MM.1S (cell line): ENCODE results near the gene SPG21.

ENCODE experiments used
- DNase-seq: peaks from one replicate; pipeline ENCODE4 v3.0.0-alpha.2; 2015
- H2AFZ ChIP-seq: fragments of 300-600 bp; sonication (generic); 2 replicates; pipeline ENCODE4 v1.6.0; 2016; ENCODE audit warnings: antibody characterized with exemption, low read length
- H3F3A ChIP-seq: fragments of 300-600 bp; sonication (generic); 2 replicates; pipeline ENCODE4 v1.6.1; 2016; ENCODE audit warnings: mild to moderate bottlenecking, antibody characterized with exemption, low read length, moderate library complexity, mixed read lengths; ENCODE audit not compliant: insufficient read depth
- H3K27ac ChIP-seq: fragments of 300-600 bp; sonication (generic); 2 replicates; pipeline ENCODE4 v1.5.1; 2016; ENCODE audit warnings: mild to moderate bottlenecking, low read length
- H3K27me3 ChIP-seq: fragments of 300-600 bp; sonication (generic); replicated peaks from 2 replicates; pipeline ENCODE4 v1.6.0; 2016; ENCODE audit warnings: low read length; ENCODE audit not compliant: insufficient read depth
- H3K36me3 ChIP-seq: fragments of 300-600 bp; sonication (generic); replicated peaks from 2 replicates; pipeline ENCODE4 v1.6.1; 2016; ENCODE audit warnings: mild to moderate bottlenecking, low read length, mixed read lengths; ENCODE audit not compliant: insufficient read depth
- H3K4me1 ChIP-seq: fragments of 300-600 bp; sonication (generic); 2 replicates; pipeline ENCODE4 v1.6.1; 2016; ENCODE audit warnings: low read length, mixed read lengths
- H3K4me2 ChIP-seq: fragments of 300-600 bp; sonication (generic); 2 replicates; pipeline ENCODE4 v1.6.0; 2016; ENCODE audit warnings: low read depth, low read length
- H3K4me3 ChIP-seq: fragments of 300-600 bp; sonication (generic); 2 replicates; pipeline ENCODE4 v1.5.1; 2016; ENCODE audit warnings: low read length, mixed read lengths
- H3K79me2 ChIP-seq: fragments of 300-600 bp; sonication (generic); 2 replicates; pipeline ENCODE4 v1.6.1; 2016; ENCODE audit warnings: mixed run types, low read length, mixed read lengths
- H3K9ac ChIP-seq: fragments of 300-600 bp; sonication (generic); 2 replicates; pipeline ENCODE4 v1.6.1; 2016; ENCODE audit warnings: low read length, mixed read lengths
- H3K9me2 ChIP-seq: fragments of 300-600 bp; sonication (generic); replicated peaks from 2 replicates; pipeline ENCODE4 v1.6.1; 2016; ENCODE audit warnings: mild to moderate bottlenecking, low read length, mixed read lengths; ENCODE audit not compliant: insufficient read depth
- H3K9me3 ChIP-seq: fragments of 300-600 bp; sonication (generic); replicated peaks from 2 replicates; pipeline ENCODE4 v1.6.1; 2016; ENCODE audit warnings: mild to moderate bottlenecking, low read length, mixed read lengths; ENCODE audit not compliant: insufficient read depth
- H4K20me1 ChIP-seq: fragments of 300-600 bp; sonication (generic); 2 replicates; pipeline ENCODE4 v1.6.1; 2016; ENCODE audit warnings: mild to moderate bottlenecking, low read length, moderate library complexity, mixed read lengths; ENCODE audit not compliant: insufficient read depth
- CTCF ChIP-seq: fragments of 300-600 bp; sonication (generic); IDR thresholded peaks from 2 replicates; pipeline ENCODE4 v1.5.1; 2016; ENCODE audit warnings: antibody characterized with exemption, low read length, mixed read lengths
- EZH2 ChIP-seq: fragments of 300-600 bp; sonication (generic); optimal IDR thresholded peaks from 2 replicates; pipeline ENCODE3; 2017; ENCODE audit warnings: low read depth, mild to moderate bottlenecking, antibody characterized with exemption, low read length, mixed read lengths
- EZH2phosphoT487 ChIP-seq: fragments of 300-600 bp; sonication (generic); IDR thresholded peaks from 2 replicates; pipeline ENCODE4 v1.6.1; 2018; ENCODE audit warnings: antibody characterized with exemption, low read length

The SPG21 gene

DNA sequence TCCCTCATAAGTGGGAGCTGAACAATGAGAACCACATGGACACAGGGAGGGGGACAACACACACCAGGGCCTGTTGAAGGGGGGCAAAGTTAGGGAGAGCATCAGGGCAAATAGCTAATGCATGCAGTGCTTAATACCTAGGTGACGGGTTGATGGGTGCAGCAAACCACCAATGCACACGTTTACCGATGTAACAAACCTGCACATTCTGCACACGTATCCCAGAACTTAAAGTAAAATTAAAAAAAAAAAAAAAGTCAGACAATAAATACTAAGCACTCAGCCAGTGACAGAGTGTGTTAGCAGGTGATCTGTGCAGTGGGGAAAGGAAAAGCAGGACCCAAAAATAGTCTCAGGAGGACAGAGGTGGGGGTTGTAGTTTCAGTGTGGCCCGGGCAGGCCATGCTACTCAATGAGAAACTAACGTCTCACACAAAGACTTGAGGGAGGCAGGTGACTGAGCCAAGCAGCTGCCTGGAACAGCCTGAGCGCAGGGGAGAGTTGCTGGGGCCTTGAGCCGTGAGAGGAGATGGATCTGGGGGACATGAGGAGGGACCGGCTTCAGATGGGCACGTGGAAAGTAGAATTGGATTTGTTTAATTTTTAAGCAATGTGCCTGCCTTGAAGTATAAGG is 59.6 kb downstream of the SPG21 start:
- peak overlapping the region; percentile 54 for H2AFZ ChIP-seq
- peaks cover 24% of the 10 kb centered on the region for H3K79me2 ChIP-seq
- peak; percentile 91 for DNase-seq
- peak overlapping the region; percentile 25; the same call in 1 of the 2 replicates for H3K4me3 ChIP-seq
- no peaks in the 10 kb centered on the region for H3K27me3 ChIP-seq
- H3K4me1 ChIP-seq, result peaks cover 38% of the 10 kb centered on the region
- peak overlapping the region; percentile 87 for H3K27ac ChIP-seq
- TF ChIP-seq CTCF, result no peak
- no peak for TF ChIP-seq EZH2
- TF ChIP-seq EZH2phosphoT487, result no peak
- H4K20me1 ChIP-seq, result no peaks in the 10 kb centered on the region
- H3K9me2 ChIP-seq, result no peaks in the 10 kb centered on the region
- H3F3A ChIP-seq, result peaks cover 25% of the 10 kb centered on the region
- peak overlapping the region; percentile 48; the same call in 1 of the 2 replicates for H3K9ac ChIP-seq
- peak overlapping the region; percentile 52 for H3K4me2 ChIP-seq
- H3K36me3 ChIP-seq, result no peaks in the 10 kb centered on the region
- H3K9me3 ChIP-seq, result no peaks in the 10 kb centered on the region

GRCh38 chr15:64928626-64929220 is 61.0 kb downstream of the SPG21 start:
- no peaks in the 10 kb centered on the region for H4K20me1 ChIP-seq
- H3F3A ChIP-seq, result peaks cover 25% of the 10 kb centered on the region
- no peak for TF ChIP-seq EZH2phosphoT487
- no peak for TF ChIP-seq EZH2
- TF ChIP-seq CTCF, result no peak
- peak overlapping the region; percentile 71 for H2AFZ ChIP-seq
- H3K9ac ChIP-seq, result peak overlapping the region; percentile 58
- H3K4me2 ChIP-seq, result peak overlapping the region; percentile 92
- H3K4me3 ChIP-seq, result peak overlapping the region; percentile 34
- H3K27me3 ChIP-seq, result no peaks in the 10 kb centered on the region
- H3K79me2 ChIP-seq, result peaks cover 24% of the 10 kb centered on the region
- peaks cover 38% of the 10 kb centered on the region for H3K4me1 ChIP-seq
- H3K36me3 ChIP-seq, result no peaks in the 10 kb centered on the region
- H3K9me2 ChIP-seq, result no peaks in the 10 kb centered on the region
- H3K27ac ChIP-seq, result peak overlapping the region; percentile 87
- DNase-seq, result no peak
- no peaks in the 10 kb centered on the region for H3K9me3 ChIP-seq

DNA sequence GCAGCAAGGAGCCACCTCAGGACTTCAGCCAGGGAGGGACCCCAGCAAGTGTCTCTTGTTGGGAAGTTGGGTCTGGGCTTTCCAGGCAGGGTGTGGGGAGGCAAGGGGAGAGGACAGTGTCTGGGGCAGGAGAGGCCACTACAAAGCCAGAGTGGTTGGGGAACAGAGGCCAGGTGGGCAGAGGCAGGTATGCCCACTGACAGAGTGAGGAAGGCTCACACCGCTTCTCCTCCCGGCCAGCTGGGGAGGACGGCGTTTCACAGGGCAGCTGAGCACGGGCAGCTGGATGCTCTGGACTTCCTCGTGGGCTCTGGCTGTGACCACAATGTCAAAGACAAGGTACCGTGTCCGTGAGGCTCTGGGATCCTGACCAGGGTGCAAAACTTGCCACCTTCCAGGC is 63.1 kb downstream of the SPG21 start:
- Histone ChIP-seq H3K9ac (no peak overlapping the region), H3K9me3 (no peaks in the 10 kb centered on the region), H3F3A (peaks cover 25% of the 10 kb centered on the region), H3K4me2 (no peak overlapping the region), H3K9me2 (no peaks in the 10 kb centered on the region), H3K4me3 (no peak overlapping the region), H3K4me1 (peaks cover 37% of the 10 kb centered on the region), H3K79me2 (peaks cover 25% of the 10 kb centered on the region), H3K27me3 (no peaks in the 10 kb centered on the region), H4K20me1 (no peaks in the 10 kb centered on the region), H3K36me3 (no peaks in the 10 kb centered on the region), H2AFZ (no peak overlapping the region), H3K27ac (no peak overlapping the region)
- no peak for DNase-seq
- TF ChIP-seq EZH2 (no peak), CTCF (no peak), EZH2phosphoT487 (no peak)
